Stomach smooth muscle (tissue), 2 donors: ENCODE results near the gene TNIK.

ENCODE experiments used
- H3K27ac ChIP-seq: one replicate; pipeline ENCODE4 v1.7.0; 2013; ENCODE audit warnings: mild to moderate bottlenecking, low read length, inconsistent platforms
- H3K27me3 ChIP-seq, 2 donors: one replicate each; pipeline ENCODE4 v1.7.0; 2013; ENCODE audit warnings: low read length in 2 of 2; ENCODE audit not compliant: insufficient read depth in 2 of 2, control insufficient read depth in 1 of 2
- H3K36me3 ChIP-seq, 2 donors: one replicate each; pipeline ENCODE4 v1.7.0; 2013; ENCODE audit warnings: low read length in 2 of 2; ENCODE audit not compliant: control insufficient read depth in 2 of 2, insufficient read depth in 2 of 2
- H3K4me1 ChIP-seq: one replicate; pipeline ENCODE4 v1.7.0; 2013; ENCODE audit warnings: low read length; ENCODE audit not compliant: control insufficient read depth, insufficient read depth
- H3K4me3 ChIP-seq, 2 donors: one replicate each; pipeline ENCODE4 v1.7.0; 2013; ENCODE audit warnings: low read length in 2 of 2
- H3K9ac ChIP-seq, 2 donors: one replicate each; pipeline ENCODE4 v1.7.0; 2013; ENCODE audit warnings: low read length in 2 of 2, mild to moderate bottlenecking in 1 of 2
- H3K9me3 ChIP-seq, 2 donors: one replicate each; pipeline ENCODE4 v1.7.0; 2013; ENCODE audit warnings: low read length in 2 of 2; ENCODE audit not compliant: control insufficient read depth in 2 of 2
- donor health status: healthy.
- donor health status: Pancreatic carcinoma.

Gene TNIK

DNA sequence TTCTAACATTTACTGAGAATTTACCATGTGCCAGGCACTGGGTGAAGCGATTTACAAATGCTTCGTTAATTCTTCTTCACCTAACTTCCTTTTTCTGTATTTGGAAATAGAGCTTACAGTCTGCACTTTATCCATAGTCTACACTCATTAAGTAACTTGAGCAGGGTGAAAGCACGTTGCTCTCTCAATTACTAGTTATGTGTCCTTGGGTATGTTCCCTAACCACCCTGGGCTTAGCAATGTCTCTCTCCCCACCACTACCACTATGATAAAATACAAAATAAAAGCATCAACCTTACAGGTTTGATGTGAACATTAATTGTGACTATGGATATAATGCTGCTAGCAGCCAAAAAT is 260.8 kb downstream of the TNIK start:
- Histone ChIP-seq H3K27me3 (no peaks in the 10 kb centered on the region), H3K36me3 (no peaks in the 10 kb centered on the region), H3K4me3 (no peak overlapping the region), H3K9me3 (no peaks in the 10 kb centered on the region), H3K9ac (no peak overlapping the region), H3K4me1 (no peaks in the 10 kb centered on the region), H3K27ac (no peak overlapping the region)

DNA sequence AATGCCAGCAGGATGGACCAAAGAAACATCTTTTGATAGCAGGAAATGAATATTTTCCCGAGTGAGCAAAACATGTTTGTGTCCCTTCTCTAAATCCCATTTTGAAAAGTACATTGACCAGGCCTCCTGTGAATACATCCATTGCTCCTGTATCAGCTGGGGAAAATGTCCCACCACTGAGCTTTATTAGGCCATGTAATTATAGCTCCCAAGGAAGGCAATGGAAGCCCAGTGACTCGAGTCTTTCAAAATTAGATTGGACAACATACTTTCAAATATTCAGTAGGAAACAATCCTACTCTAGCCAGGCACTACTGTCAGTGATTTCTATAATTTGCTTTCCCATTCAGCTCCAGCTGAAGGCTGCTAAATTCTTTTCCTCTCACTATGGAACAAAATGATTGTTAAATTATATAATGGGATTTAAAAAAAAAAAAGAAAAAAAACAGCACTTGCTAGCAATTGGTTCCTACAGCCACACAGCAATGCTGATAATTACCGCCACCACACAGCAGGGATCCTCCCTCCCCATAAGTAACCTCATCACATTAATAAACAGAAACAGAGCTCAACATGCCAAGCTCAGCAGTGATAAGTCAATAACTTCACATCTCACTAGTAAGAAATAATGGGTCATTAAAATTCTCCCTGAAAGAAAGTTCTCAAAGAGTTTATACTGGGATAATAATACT is 261.3 kb downstream of the TNIK start:
- Histone ChIP-seq H3K4me3 (no peak overlapping the region), H3K9me3 (no peaks in the 10 kb centered on the region), H3K27me3 (no peaks in the 10 kb centered on the region), H3K27ac (no peak overlapping the region), H3K36me3 (no peaks in the 10 kb centered on the region), H3K9ac (no peak overlapping the region), H3K4me1 (no peaks in the 10 kb centered on the region)

DNA sequence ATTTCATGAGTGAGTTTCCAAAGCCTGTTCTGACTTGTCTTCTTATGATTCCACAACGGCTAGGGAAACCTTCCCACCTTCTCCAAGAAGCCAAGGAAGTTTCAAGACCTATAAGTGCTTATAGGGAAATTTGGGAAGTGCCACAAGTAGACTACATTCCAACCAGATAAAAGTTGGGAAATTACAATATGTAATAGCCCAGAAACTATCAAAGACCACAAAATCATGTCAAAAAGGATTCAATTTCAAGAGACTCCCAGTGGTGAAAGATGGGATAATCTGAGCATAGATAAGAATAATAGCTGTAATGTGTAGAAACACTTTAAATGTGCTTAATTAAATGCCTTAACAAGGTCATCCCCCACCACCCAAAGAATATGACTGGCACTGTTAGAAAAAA is 264.5 kb downstream of the TNIK start:
- Histone ChIP-seq H3K27ac (no peak overlapping the region), H3K4me1 (no peaks in the 10 kb centered on the region), H3K9me3 (no peaks in the 10 kb centered on the region), H3K9ac (no peak overlapping the region), H3K4me3 (no peak overlapping the region), H3K27me3 (no peaks in the 10 kb centered on the region), H3K36me3 (no peaks in the 10 kb centered on the region)

DNA sequence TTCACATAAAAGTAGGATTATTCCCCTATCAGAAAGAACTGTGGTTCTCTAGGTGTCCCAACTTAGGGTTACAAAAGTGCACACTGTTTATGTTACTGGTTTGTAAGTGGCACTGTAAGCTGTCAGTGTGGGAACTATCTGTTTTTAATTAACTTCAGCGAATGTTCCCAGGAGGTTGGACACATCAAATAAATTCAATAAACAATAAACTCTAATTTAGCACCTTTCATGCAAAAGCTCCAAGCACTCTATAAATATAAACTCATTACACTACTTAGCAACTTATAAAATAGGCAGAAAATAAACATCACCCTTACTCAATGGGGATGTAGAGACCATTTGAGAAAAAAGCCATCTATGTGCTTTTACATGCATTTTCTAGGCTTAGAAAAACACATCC is 265.2 kb downstream of the TNIK start:
- Histone ChIP-seq H3K9ac (no peak overlapping the region), H3K4me3 (no peak overlapping the region), H3K9me3 (no peaks in the 10 kb centered on the region), H3K4me1 (no peaks in the 10 kb centered on the region), H3K36me3 (no peaks in the 10 kb centered on the region), H3K27ac (no peak overlapping the region), H3K27me3 (no peaks in the 10 kb centered on the region)

DNA sequence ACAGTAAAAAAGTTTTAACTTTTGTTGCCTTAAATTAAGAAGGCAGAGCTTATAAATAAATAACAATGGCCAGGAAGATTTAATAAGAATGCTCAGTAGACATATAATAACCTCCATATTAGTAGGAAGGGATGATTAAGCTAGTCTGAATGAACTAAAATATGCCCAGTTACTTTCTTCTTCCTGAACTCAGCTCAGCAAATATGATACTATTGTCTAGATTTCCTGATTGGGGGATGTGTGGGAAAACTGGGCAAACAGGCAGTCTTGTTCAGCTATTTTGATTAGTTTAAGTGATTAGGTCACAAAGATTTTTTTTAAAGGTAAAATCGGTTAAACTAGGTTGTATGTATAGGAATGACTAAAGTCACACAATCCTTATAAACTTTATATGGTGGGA is 266.5 kb downstream of the TNIK start:
- H3K9me3 ChIP-seq, result no peaks in the 10 kb centered on the region
- no peaks in the 10 kb centered on the region for H3K27me3 ChIP-seq
- H3K4me1 ChIP-seq, result no peaks in the 10 kb centered on the region
- H3K36me3 ChIP-seq, result no peaks in the 10 kb centered on the region
- no peak overlapping the region for H3K9ac ChIP-seq
- no peak overlapping the region for H3K27ac ChIP-seq
- no peak overlapping the region for H3K4me3 ChIP-seq

DNA sequence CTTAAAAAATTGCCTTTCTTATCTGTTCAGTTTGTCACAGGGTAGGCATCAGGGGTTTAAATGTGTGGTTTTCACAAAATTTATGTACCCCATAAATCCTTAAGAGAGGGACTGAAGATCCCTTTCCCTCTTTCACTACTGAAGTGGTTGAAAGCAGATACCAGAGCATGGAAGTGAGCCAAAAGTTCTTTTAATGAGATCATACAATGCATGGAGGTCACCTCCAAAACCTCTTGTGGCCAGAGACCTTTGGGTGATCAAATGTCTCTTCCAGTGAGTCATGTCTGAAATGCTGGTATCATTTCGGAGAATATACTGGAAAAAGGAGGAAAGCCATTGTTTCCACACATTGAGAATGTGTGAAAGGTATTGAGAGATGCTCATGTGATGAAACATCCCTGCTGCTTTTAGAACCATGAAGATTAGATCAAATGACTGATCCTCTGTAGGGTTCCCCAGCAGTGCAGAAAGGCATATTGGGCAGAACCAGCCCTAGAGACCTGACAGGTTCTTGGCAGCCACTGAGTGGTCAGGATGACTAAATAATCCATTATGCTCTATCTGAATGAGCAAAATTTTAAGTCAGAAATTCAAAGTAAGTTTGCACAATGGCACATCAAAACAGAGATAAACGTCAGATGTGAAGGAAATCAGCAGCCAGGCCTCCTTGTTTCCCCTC is 267.9 kb downstream of the TNIK start:
- no peak overlapping the region for H3K4me3 ChIP-seq
- H3K4me1 ChIP-seq, result no peaks in the 10 kb centered on the region
- H3K27me3 ChIP-seq, result no peaks in the 10 kb centered on the region
- H3K9me3 ChIP-seq, result no peaks in the 10 kb centered on the region
- H3K9ac ChIP-seq, result no peak overlapping the region
- H3K27ac ChIP-seq, result no peak overlapping the region
- H3K36me3 ChIP-seq, result no peaks in the 10 kb centered on the region

DNA sequence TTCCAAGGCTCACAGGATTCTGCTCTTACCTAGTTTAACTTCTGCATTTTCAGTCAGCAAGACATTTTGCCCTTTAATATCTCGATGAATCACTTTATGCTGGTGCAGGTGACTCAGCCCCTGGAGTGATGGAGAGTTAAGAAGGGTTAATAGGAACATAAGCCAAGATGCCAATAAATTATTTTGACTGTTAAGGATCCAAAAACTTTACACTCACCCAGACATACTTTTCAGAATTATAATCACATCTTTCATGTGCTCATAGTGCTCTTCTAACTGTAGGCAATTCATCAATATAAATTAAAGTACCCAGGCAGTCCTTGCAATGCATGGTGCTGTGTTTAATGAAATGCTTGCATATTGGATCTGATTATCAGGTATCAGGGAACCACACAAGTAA is 269.5 kb downstream of the TNIK start:
- H3K9me3 ChIP-seq, result no peaks in the 10 kb centered on the region
- peaks cover 3% of the 10 kb centered on the region for H3K4me1 ChIP-seq
- H3K4me3 ChIP-seq, result no peak overlapping the region

DNA sequence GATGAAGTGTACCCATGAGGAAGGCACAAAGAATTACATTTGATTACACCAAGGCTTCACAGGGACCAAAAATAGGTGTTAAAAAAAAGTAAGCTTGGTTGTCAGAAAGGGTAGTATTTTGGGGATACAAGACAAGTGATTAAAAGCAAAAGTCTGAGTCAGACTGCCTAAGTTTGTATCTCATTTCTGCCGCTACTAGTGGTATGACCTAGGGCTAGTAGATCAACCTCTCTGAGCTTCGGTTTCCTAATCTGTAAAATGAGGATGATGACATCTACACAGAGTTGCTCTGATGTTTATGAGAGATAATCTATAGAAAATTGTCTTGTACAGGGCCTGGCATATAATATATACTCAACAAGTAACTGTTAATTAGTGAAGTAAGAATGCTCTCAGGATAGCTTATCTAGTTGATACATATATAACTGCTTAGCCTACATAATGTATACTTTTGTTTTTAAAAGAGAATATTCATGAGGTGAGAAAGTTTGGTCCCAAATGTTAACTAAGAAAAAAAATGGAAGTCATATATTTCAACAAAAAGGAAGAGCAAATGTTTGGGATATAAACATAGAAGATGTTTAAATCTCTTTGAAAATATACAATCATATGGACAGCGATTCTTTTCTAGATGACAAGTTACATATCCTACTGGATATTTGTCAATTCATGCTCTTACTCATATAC is 270.7 kb downstream of the TNIK start:
- Histone ChIP-seq H3K9me3 (no peaks in the 10 kb centered on the region), H3K4me3 (no peak overlapping the region)

More for the DNA sequence above, 269.5 kb downstream of the TNIK start:
- Histone ChIP-seq H3K36me3 (no peaks in the 10 kb centered on the region), H3K9ac (no peak overlapping the region), H3K27me3 (no peaks in the 10 kb centered on the region), H3K27ac (no peak overlapping the region)

DNA sequence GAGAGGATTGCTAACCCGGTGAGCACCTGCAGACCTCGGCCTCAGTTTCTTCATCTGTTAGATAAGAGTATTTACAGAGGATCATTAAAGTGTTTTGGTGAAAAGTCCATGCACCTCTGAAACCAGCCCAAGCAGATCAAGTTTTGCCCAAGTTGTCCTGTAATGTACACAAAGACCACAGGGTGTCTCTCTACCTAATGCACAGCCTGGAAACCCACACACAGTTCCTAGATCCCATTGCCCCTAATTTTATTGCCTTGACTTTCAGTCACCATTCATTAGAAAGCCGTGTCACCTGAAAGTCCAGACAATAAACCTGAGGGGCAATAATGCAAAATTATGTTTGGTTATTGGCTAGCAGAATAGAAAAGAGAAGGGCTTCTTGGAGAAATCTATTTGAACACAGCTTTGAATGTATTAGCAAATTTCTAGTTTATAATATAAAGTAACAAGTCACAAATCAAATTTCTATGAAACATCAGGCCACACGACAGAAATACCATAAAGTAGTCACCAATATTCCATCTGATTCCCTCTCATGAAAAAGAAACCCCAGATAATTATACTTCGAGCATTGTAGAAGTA is 272.4 kb downstream of the TNIK start:
- no peaks in the 10 kb centered on the region for H3K36me3 ChIP-seq
- no peak overlapping the region for H3K4me3 ChIP-seq
- H3K9ac ChIP-seq, result no peak overlapping the region
- H3K9me3 ChIP-seq, result no peaks in the 10 kb centered on the region
- H3K27ac ChIP-seq, result no peak overlapping the region
- no peaks in the 10 kb centered on the region for H3K27me3 ChIP-seq
- H3K4me1 ChIP-seq, result peaks cover 4% of the 10 kb centered on the region

More for the DNA sequence above, 270.7 kb downstream of the TNIK start:
- Histone ChIP-seq H3K36me3 (no peaks in the 10 kb centered on the region), H3K9ac (no peak overlapping the region), H3K4me1 (peaks cover 3% of the 10 kb centered on the region), H3K27ac (no peak overlapping the region), H3K27me3 (no peaks in the 10 kb centered on the region)

DNA sequence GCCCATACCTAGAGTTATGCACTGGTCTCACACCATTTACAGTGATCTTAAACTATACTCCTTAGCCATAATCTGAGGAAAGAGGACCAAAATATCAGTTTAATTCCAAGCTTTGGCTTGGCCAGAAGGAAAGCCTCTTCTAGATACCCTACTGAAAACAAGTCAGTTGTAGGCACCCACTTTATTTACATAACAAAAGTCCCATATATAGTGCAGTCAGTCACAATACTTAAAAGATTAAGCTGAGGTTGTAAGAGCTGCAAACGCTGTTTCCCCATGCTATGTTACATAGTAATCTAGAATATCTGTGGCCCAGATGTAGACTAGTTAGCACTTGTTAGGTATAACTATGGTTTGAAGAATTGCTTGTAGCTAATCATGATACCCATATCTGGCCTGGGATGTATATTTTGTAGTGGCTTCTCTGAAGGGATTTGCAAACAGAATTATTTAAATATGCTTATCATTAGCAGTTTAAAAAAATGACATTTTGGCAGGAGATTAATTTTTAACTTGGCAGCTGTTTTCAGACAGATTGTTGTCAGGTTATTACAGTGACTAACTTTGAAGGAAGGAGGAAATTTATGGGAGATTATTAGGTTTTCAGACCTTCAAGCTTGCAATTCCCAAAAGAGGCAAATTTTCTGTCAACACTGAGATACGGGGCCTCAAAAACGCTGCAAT is 273.2 kb downstream of the TNIK start:
- no peak overlapping the region for H3K9ac ChIP-seq
- H3K36me3 ChIP-seq, result no peaks in the 10 kb centered on the region
- H3K4me1 ChIP-seq, result peaks cover 8% of the 10 kb centered on the region
- no peaks in the 10 kb centered on the region for H3K27me3 ChIP-seq
- H3K4me3 ChIP-seq, result no peak overlapping the region
- H3K9me3 ChIP-seq, result no peaks in the 10 kb centered on the region
- no peak overlapping the region for H3K27ac ChIP-seq
